Hematopoietic multipotent progenitor cell (in vitro differentiated cells): ENCODE data around the gene CDH2. TPM values are rescaled to one million over a fixed set of nuclear protein-coding genes. Genes with fewer than 3 reads are reported as not detected.

Experiments
- DNase-seq, 3 donors: peaks; one replicate each; pipeline ENCODE4 v3.0.0-alpha.2; 2011 to 2015; ENCODE audit warnings: low read depth in 2 of 3, low spot score in 2 of 3
- total RNA-seq: library from RNA; depleted of rRNA; stranded (reverse); fragments of >200 nt; gene quantifications from one replicate; pipeline ENCODE4 v1.2.3, GENCODE V29; 2012

The CDH2 gene
- total RNA-seq, 1 donor = 3.5 TPM

DNA sequence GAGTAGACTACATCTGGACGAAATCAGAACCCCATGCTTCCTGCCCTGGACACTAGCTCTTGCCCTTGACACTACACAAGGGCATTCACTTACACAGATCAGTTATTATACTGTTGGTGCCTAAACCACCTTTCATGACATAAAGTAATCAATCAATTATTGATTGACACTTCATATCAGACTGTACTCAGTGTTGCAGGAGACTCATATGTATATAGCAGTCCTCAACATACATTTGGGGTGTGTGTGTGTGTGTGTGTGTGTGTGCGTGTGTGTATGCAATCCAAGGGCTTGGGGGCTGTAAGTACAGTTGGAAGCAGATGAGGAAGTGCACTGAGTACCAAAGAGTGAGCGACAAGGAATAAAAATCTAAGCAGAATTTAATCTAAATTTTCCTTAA, 5.1 kb downstream of the CDH2 start:
- DNase-seq = no peak

DNA sequence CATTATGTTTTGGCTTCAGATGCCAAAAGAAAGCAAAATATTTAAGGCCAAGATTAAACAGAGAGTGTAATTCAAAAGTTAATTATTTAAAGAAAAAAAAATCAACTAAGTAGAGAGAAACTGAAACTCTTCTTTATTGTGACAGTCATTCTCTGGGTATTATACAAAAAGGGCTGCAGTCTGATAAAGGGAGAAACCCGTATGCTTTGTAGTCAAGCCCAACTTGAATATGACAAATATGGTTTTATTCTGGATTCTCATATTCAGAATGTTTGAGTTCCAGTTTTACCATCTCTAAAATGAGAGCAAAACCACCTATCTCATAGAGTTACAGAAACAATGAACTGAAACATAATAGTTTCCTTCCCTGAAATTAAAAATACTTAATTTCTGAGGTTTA, 8.2 kb downstream of the CDH2 start:
- DNase-seq = no peak

DNA sequence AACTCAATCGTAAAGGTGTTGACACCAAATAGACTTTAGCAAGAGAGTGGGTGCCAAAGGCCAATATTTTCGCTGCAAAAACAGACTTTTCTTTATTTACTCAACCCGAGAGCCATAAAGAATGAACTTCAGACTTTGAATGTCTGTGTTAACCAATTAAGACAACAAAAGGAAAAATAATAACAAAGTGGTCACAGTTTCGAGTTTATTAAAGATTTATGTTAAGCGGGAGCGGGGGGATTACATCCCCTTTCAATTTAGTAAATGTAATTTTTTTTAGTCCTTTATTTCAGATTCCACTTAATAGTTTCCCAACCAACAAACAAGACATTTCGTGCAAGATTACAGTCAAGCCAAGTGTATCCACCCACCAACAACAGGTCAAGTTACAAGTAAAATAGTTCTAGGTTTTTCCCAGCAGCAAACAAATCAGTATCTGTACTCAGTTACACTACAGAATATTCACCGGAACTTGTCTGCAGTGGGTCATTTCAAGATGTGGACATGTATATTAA, 9.0 kb downstream of the CDH2 start:
- no peak for DNase-seq

DNA sequence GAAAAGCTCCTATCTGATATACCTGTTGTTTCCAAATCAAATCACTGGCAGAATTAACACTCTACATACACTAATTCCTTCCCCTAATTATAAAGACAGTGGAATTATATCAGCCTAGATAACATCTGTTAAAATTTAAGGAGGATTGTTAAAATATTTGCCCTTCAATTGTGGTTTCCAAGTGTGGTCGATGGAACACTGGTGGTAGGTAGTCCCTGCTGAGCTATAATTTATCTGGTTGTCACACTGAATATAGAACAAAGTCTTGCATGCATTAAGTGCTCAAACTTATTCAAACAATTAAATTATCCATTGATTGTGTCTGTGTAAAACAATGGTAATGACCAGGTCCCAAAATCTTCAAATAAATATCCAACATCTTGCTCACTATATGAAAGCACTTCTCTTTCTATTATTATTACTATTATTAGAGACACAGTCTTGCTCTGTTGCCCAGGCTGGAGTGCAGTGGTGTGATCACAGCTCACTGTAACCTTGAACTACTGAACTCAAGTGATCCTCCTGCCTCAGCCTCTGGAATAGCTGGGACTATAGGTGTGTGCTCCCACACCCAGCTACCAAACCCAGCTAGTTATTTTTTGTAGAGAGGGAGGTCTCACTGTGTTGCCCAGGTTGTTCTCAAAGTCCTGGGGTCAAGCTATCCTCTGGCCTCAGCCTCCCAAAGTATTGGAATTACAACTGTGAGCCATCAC, 12.0 kb downstream of the CDH2 start:
- no peak for DNase-seq

DNA sequence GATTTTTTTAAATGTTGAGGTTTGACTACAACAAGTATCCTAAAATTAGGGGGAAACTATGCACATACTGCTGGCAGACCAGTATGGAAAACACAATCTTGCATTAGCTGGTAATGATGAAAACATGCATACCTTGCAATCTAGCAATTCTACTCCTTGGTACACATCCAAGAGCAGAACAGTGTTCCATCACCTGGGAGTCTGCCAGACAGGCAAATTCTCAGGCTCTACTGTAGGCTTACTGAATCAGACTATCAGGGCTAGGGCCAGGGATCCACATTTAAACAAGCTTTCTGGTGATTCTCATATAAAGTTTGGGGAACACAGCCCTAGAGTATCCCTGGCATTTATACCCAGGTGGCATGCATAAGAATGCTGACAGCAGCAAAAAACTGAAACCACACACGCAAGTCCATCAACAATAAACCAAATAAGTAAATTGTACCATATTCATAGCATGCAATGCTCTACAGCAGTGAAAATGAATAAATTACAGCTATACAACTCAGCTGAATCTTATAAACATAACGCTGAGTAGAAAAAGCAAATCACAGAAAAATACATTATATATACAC, 13.6 kb downstream of the CDH2 start:
- DNase-seq = no peak

DNA sequence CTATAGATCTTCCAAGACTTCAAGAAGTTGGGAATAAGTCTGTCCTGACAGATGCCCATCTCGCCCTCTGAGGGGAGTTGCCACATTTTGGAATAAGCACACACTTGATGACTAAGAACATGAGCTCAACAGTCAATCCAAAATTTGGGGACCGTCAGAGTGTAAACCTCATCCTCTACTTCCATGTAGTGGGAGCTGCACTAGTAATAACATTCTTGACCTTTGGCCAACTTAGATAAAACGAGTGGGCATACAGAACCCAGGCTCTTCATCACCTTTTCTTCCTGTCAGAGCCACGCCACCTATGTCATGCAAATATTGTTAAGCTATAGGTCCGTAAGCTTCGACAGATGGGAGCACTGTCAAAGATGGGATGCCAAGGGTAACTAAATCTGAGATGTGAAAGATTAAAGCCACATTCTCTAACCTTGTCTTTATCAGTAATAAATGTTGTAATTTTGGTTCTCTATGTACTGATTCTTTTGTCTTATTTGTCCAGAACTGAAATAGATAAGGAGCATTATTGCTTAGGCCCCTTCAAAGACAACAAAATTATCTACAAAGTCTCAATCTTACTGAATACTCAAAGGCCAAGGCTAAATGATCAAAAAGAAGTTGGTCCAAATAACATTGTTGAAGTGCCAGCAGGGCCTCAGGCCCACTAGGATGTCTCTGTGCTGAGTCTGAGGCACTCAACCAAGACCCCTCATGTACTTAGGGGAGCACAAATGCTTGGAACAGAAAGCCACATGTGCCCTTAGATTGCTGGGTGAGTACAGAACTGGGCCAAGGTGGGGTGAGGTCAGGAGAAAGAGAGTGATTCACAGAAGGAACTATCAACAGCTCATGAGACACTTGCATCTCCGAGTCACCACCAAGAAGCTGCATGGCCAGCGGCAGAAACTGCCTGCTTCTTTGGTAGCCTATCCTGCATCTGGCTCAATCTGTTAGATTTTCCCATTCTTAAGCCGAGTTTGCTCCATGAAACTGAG, 15.0 kb downstream of the CDH2 start:
- DNase-seq = no peak

DNA sequence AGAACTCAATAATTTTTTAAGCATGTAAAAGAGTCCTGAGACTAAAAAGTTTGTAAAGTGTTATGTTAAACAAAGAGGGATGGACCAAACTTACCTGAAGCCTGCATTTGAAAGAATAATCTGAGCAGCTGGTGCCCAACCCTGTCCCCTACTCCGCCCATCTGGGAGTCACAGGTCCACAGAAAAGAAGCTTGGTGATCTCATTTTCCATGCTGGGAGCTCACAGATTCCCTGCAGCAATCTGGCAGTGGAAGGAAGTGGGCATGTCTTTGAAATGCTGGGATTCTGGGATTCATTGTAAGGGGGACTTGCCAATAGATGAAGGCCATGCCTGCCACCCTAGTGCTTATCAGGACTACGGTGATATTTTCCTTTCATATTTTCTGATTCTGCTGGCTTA, 17.9 kb downstream of the CDH2 start:
- no peak for DNase-seq

DNA sequence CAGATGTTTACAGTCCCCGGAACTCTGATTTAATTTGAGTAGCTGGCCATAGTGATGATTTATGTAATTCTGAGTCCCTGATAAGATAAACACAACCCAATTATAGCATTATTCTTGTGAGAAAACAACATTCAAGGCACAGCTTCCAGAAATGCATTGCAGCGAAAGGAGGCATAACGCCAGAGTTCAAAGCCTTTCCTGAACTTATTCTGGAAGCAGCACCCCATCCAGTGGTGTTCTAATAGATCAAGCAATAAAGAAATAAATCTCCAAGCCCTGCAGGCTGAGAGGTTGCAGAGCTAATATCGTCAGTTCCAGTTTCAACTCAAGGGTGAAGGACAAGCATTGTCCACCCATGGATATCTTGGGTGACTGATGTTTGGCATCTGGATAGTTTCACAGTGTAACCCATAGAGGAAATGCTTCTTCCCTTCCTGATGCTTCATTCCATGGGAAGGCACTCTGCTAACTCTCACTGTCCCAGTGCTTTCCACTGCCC, 18.8 kb downstream of the CDH2 start:
- no peak for DNase-seq

DNA sequence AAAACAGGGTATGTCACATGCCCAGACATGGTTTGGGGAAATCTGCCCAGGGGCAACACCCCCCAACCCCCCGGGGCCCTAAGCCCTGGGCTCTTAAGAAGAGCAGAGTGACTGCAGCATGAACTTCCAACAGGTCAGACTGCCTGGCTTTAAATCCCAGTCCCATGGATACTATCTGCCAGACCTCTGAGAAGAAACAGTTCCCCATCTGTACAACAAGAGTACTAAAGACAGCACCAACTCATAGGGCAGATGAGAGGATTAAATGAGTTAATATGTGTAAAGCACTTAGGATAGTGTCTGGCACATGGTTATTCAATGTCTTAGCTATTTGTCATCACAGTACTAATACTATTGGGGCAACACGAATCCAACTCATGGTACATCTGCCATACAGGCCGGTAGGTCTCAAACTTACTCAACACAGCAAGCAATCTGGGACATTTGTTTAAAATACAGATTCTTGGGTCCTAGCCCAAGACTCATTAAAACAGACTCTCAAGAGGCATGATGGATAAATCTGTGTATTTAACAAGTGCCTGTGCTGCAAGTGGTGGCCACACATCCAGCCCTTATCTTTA, 23.4 kb downstream of the CDH2 start:
- no peak for DNase-seq

DNA sequence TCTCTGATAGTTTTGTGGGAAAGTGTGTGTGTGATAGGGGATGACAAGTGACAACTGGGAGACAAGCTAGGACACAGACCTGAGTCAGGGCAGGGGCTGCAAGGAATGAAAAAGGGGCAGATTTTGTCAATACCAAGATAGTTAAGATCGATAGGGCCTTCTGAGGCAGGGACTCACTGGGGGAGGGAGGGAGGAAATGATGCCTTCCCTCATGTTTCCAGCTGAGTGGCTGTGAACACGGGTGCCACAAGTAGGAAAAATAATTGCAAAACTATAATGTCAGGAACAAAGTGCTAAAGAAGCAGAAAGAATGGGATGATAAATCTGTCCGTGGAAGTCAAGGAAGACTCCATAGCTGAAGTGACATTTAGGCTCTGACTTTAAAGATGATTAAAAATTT, 24.2 kb downstream of the CDH2 start:
- no peak for DNase-seq

DNA sequence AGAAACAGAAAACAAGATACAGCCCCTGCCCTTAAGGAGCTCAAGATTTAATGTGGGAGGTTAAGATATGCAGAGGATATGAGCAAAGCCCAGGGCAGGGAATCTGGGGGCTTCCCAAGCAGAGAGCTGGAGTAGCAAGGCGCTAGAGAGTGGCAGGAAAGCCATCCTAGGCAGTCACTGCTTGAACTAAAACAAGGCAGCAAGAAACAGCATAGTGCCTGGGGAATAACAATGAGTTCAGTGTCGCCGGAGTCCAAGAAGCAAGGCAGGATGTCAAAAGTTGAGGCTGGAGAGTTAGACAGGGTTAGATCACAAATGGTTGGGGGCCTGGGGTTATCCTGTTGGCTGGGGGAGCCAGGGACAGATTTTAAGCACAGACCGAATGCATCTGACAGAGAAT, 24.6 kb downstream of the CDH2 start:
- DNase-seq = no peak

DNA sequence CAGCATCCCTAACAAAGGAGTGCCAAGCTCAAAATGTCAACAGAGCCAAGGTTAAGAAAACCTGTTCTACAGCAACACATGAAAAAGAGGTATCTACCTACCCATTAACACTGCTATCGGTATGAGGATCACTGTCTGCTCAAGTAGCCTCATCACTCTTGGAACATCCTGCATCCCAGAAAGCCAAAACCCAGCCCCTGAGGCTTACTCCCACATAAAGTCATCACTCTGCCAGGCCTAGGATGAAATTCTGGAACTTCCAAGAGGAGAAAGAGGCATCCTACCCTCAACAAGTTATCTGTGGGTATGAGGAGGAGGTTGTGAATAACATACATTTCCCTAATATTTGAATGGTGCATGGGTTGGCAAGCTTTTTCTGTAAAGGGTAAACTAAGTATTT, 25.5 kb downstream of the CDH2 start:
- DNase-seq = no peak

DNA sequence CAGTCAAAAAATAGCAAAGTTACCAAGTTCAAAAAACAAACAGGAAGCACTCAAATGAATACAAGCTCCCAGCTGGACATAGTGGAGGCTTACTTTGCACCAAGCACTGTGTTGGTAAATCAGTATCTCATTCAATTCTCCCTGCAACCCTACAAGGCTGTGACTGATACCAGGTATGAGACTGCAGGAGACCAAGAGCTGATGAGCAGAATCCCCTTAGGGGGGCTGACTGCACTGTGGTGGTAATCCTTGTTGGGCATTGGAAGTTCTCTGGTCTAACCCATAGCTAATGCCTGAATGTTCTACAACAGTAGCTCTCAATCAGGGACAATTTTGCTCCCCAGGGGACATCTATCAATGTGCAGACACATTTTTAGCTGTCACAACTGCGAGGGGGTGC, 26.0 kb downstream of the CDH2 start:
- no peak for DNase-seq

DNA sequence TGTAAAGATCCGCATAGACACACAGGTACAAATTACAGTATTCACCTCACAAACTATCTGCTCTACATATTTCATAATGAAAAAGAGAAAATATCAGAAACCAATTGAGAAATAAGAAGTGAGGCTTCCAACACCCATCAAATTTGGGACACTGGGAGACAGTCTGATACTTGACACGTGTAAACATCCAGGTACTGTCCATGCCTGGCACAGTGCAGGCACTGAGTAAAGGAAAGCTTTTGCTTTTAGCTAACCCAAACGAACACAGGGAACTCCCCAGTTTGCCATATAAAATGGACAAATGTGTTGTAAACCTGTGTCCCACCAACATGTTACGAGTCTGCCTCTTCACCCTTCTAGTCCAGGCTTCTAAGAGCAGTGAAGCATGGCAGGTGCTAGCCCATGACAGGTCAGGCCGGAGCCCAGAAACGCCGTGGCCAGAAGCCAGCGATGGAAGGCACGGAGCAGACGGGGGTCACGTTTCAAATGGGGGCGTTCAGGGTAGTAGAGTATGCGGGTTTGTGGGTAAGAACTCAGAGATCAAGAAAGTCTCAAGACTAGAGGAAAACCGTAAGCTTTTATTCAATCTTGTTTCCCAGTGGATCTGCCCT, 27.0 kb downstream of the CDH2 start:
- DNase-seq = no peak

DNA sequence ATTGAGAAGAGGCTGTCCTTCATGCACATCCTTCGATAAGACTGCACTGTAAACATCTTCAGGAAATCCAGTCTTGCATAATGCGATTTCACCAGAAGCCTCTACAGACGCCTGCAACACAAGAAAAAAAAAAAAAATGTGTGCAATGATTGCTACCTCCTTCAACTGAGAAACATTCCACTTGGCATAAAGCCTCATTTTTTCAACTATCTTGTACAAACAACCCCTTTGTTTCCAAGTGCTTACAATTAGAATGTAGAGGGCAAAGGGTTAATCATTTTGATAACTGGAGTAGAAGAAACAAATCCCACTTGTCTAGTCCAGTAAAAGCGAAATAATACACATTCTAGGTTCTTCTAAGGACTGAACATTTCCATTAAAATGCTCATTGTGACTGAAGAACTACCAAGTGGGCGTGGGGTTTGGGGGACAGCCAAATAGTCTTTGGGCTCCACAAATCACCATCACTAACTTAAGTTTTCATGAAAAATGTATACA, 29.2 kb downstream of the CDH2 start:
- DNase-seq = no peak

DNA sequence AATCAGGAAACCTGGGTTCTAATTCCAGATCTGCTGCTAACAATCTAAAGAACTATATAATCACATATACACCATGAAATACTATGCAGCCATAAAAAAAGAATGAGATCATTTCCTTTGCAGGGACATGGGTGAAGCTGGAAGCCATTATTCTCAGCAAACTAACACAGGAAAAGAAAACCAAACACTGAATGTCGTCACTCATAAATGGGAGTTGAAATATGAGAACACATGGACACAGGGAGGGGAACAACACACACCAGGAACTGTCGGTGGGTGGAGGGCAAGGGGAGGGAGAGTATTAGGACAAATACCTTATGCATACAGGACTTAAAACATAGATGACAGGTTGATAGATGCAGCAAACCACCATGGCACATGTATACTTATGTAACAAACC, 33.2 kb downstream of the CDH2 start:
- DNase-seq = no peak

DNA sequence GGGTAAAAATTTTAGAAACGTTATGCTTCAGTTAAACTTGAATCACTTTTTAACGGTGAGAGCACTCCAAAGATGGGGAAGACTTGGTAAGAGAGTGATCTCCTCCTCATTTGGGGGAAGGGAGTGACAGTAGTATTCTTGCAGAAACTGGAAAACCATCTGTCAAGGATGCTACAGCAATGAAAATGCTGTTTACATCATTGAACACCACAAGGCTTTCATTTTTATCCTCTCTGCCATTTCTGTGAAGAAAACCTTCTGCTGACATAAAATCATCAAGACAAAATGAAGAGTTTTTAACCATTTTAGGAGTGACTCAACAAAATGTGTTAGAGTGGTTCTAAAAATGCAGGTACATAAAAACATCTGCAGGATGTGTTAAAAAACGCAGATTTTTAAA, 38.1 kb downstream of the CDH2 start:
- no peak for DNase-seq

DNA sequence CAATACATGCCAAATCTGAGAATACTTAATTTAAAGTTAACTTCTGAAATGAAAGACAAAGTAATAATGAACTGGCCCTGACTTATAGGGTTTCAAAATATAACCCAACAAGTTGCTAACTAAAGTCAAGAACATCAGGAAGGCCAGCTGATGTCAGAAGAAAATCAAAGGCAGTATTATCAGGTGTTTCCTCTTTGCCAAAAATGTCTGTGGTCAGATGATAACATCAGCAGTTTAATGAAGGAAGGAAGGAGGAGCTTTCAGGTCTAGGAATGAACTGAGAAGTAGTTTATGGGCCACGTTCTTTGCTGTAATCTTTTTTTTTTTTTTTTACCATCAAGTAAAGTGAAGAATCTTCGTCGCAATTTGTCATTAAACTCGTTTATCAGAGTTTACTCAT, 40.9 kb downstream of the CDH2 start:
- peak in 2 of 3 donors; percentile 26 to 65 for DNase-seq

DNA sequence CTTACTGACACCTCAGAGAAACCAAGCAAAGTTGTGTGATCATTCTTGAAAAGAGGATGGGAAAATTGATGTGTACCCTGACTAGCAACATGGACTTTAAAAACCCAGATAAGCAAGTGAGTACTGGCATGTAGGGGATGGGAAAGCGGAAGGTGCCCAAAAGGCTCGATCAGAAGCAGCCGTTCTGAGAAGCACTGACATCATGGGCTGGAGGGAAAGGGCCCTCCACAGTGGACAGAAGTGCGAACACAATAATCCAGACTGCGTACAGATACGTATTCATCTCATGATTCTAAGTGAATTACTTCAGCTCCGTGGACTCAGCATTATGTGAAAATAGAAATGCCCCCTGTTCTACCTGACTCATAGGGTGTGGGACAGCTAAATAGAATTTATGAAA, 42.2 kb downstream of the CDH2 start:
- DNase-seq = no peak

DNA sequence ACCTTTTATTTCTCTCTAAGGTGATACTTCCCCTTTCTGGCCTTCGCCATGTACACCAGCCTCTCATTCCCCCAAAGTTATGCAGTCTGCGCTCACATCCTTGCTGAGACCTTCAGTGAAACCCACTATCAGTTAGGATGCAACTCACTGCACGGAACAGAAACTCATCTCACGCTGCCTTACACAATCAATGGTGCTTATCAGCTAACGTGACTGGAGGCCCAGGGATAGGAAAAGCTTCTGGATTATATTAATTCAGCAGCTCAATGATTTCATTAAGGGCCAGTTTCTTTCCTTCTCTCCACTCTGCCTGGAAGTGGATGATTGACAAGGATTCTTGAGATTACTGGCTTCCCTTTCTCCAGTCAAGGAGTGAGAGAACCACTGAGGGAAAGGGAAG, 44.8 kb downstream of the CDH2 start:
- no peak for DNase-seq
